ENCODE results near the gene AKAP9. TPM values are rescaled to one million over a fixed set of nuclear protein-coding genes. Genes with fewer than 3 reads are reported as not detected.

The AKAP9 gene
- total and polyA plus RNA-seq, 2 donors (not counting 3 experiments of a cell fraction or from before 2014, with no cell fraction given), result 9.5 to 51.6 TPM

DNA sequence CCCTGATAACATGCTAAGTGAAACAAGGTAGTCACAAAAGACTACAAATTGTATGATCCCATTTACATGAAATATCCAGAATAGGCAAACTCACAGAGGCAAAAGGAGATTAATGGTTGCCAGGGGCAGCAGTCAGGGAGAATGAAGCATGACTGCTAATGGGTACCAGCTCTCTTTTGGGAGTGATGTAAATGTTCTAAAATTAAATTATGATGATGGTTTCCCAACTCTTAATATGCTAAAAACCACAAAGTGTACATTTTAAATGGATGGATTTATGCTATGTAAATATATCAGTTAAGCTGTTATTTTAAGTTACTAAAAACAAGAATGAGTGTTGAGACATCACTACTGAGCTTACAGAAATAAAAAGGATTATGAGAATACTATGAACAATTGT, 181.0 kb downstream of the AKAP9 start:
- no TSS peak for BruUV-seq (replicated peaks)
- FAIRE-seq, result no peak
- no peak overlapping the region for H3K27ac ChIP-seq (ENCODE audit: insufficient read depth, low read depth, low read length)

DNA sequence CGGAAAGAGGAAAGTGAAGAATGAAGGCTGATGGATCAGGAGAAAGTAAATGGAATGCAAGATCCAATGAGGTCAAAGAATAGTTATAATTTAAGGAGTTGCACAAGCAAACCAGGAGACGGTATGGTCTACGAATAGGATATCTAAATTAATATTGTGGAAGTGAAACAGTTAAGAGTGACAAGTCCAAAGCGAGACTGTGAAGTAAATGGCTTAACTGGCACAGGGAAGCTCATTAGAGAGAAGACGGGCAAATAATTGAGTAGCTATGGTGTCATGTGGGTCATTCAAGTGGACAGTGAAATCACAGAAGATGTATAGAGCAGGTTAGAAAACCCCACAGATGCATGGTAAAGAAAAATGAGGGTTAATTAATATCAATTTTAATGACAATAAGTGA, 190.4 kb downstream of the AKAP9 start:
- H3K9me3 ChIP-seq (replicated peaks; ENCODE audit: control insufficient read depth, insufficient read depth, low read length), result no peaks in the 10 kb centered on the region
- peaks cover 0 to 21% of the 10 kb centered on the region in 2 experiments for H3K36me3 ChIP-seq (ENCODE audit: control insufficient read depth in 2 of 2, extremely low read depth in 1 of 2, insufficient read depth in 2 of 2, low read length in 2 of 2)
- H3K27me3 ChIP-seq (ENCODE audit: control insufficient read depth in 2 of 2, insufficient read depth in 2 of 2, low read length in 2 of 2), result no peaks in the 10 kb centered on the region
- BruUV-seq (replicated peaks), result no TSS peak
- H3K9me1 ChIP-seq (replicated peaks; ENCODE audit: control insufficient read depth, extremely low read depth, insufficient read depth, low read length), result peaks cover 3% of the 10 kb centered on the region
- FAIRE-seq (no peak), DNase-seq (ENCODE audit: low read depth, low spot score) (no peak)
- H4K20me1 ChIP-seq (replicated peaks; ENCODE audit: control insufficient read depth, extremely low read depth, insufficient read depth, low read length), result no peaks in the 10 kb centered on the region
- H3K4me3 ChIP-seq (replicated peaks in 1 of 3; ENCODE audit: insufficient read depth in 1 of 3, low read depth in 1 of 3, low read length in 3 of 3), result no peak overlapping the region
- TF ChIP-seq MYC (IDR thresholded peaks at IDR 0.05; ENCODE audit: low read depth, low read length) (no peak), JUN (IDR thresholded peaks at IDR 0.05; ENCODE audit: borderline replicate concordance, insufficient read depth, insufficient read length, low read depth) (no peak), POLR2AphosphoS5 (IDR thresholded peaks at IDR 0.05; ENCODE audit: insufficient read depth, low read depth, low read length) (no peak), GATA2 (IDR thresholded peaks at IDR 0.05; ENCODE audit: insufficient read depth, insufficient read length, low read depth, low read length) (no peak), FOS (IDR thresholded peaks at IDR 0.05; ENCODE audit: borderline replicate concordance, insufficient read depth, low read length) (no peak), EZH2 (IDR thresholded peaks at IDR 0.05; ENCODE audit: borderline replicate concordance, low read depth, low read length, severe bottlenecking) (no peak), POLR2A (IDR thresholded peaks at IDR 0.05; ENCODE audit: low read depth, low read length) (no peak)
- TF ChIP-seq, protein P1, sequence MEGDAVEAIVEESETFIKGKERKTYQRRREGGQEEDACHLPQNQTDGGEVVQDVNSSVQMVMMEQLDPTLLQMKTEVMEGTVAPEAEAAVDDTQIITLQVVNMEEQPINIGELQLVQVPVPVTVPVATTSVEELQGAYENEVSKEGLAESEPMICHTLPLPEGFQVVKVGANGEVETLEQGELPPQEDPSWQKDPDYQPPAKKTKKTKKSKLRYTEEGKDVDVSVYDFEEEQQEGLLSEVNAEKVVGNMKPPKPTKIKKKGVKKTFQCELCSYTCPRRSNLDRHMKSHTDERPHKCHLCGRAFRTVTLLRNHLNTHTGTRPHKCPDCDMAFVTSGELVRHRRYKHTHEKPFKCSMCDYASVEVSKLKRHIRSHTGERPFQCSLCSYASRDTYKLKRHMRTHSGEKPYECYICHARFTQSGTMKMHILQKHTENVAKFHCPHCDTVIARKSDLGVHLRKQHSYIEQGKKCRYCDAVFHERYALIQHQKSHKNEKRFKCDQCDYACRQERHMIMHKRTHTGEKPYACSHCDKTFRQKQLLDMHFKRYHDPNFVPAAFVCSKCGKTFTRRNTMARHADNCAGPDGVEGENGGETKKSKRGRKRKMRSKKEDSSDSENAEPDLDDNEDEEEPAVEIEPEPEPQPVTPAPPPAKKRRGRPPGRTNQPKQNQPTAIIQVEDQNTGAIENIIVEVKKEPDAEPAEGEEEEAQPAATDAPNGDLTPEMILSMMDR (IDR thresholded peaks at IDR 0.05; ENCODE audit: extremely low read depth in 1 of 2, insufficient read depth in 1 of 2, low read depth in 1 of 2, low read length in 2 of 2), result no peak
- TF ChIP-seq, protein P2, sequence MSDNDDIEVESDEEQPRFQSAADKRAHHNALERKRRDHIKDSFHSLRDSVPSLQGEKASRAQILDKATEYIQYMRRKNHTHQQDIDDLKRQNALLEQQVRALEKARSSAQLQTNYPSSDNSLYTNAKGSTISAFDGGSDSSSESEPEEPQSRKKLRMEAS (IDR thresholded peaks at IDR 0.05; ENCODE audit: insufficient read depth, insufficient read length), result no peak
- H3K79me2 ChIP-seq (ENCODE audit: control insufficient read depth, insufficient read depth, low read length), result peaks cover 62% of the 10 kb centered on the region
- H3K27ac ChIP-seq (ENCODE audit: insufficient read depth, low read depth, low read length), result no peak overlapping the region
- H2AFZ ChIP-seq (ENCODE audit: low read depth, low read length), result no peak overlapping the region
- peaks cover 18% of the 10 kb centered on the region for H3K4me1 ChIP-seq (ENCODE audit: control insufficient read depth, extremely low read depth, insufficient read depth, low read length)
- H3K9ac ChIP-seq (replicated peaks; ENCODE audit: extremely low read depth, insufficient read depth, low read length), result no peak overlapping the region
- dilution Hi-C loops (cut with MboI; ENCODE audit: extremely low pct_ligation_motif_present, low sequenced_read_pairs) (no loop called here), intact Hi-C loops (cut with micrococcal nuclease) (loop anchor here (10.0 kb wide), 1 partner anchor 114 kb away; the partner anchor contains the start of genes ANKIB1 and KRIT1)
- peak overlapping the region; percentile 21 for H3K4me2 ChIP-seq (ENCODE audit: insufficient read depth, low read length)
- ChIA-PET POLR2A (no interaction called here), CTCF (interaction anchor here (0.6 kb wide), 1 partner anchor 316 kb away, joined by 3 read pairs; the partner anchor contains the start of gene GATAD1)

More for the DNA sequence above, 181.0 kb downstream of the AKAP9 start:
- H3K9ac ChIP-seq (replicated peaks; ENCODE audit: extremely low read depth, insufficient read depth, low read length), result no peak overlapping the region
- dilution Hi-C loops (cut with MboI; ENCODE audit: extremely low pct_ligation_motif_present, low sequenced_read_pairs), result no loop called here
- CTCF ChIA-PET, result interaction anchor here (1.6 kb wide), 1 partner anchor 13 kb away, joined by 3 read pairs; no protein-coding TSS in a partner anchor
- no peaks in the 10 kb centered on the region for H3K9me1 ChIP-seq (replicated peaks; ENCODE audit: control insufficient read depth, extremely low read depth, insufficient read depth, low read length)
- POLR2A ChIA-PET, result no interaction called here
- peaks cover 6% of the 10 kb centered on the region for H4K20me1 ChIP-seq (replicated peaks; ENCODE audit: control insufficient read depth, extremely low read depth, insufficient read depth, low read length)
- no peak overlapping the region for H2AFZ ChIP-seq (ENCODE audit: low read depth, low read length)
- TF ChIP-seq EZH2 (IDR thresholded peaks at IDR 0.05; ENCODE audit: borderline replicate concordance, low read depth, low read length, severe bottlenecking), result no peak
- no peak for TF ChIP-seq POLR2A (IDR thresholded peaks at IDR 0.05; ENCODE audit: low read depth, low read length)
- TF ChIP-seq POLR2AphosphoS5 (IDR thresholded peaks at IDR 0.05; ENCODE audit: insufficient read depth, low read depth, low read length), result no peak
- TF ChIP-seq MYC (IDR thresholded peaks at IDR 0.05; ENCODE audit: low read depth, low read length), result no peak
- no peaks in the 10 kb centered on the region for H3K9me3 ChIP-seq (replicated peaks; ENCODE audit: control insufficient read depth, insufficient read depth, low read length)
- intact Hi-C loops (cut with micrococcal nuclease), result no loop called here
- H3K4me1 ChIP-seq (ENCODE audit: control insufficient read depth, extremely low read depth, insufficient read depth, low read length), result no peaks in the 10 kb centered on the region
- H3K36me3 ChIP-seq (ENCODE audit: control insufficient read depth in 2 of 2, extremely low read depth in 1 of 2, insufficient read depth in 2 of 2, low read length in 2 of 2), result peaks cover 6 to 26% of the 10 kb centered on the region in 2 experiments
- no peak for DNase-seq (ENCODE audit: low read depth, low spot score)
- H3K27me3 ChIP-seq (ENCODE audit: control insufficient read depth in 2 of 2, insufficient read depth in 2 of 2, low read length in 2 of 2), result no peaks in the 10 kb centered on the region
- H3K79me2 ChIP-seq (ENCODE audit: control insufficient read depth, insufficient read depth, low read length), result peaks cover 69% of the 10 kb centered on the region
- no peak overlapping the region for H3K4me3 ChIP-seq (replicated peaks in 1 of 3; ENCODE audit: insufficient read depth in 1 of 3, low read depth in 1 of 3, low read length in 3 of 3)
- H3K4me2 ChIP-seq (ENCODE audit: insufficient read depth, low read length), result no peak overlapping the region

Data from endothelial cell of umbilical vein (primary cell).